Suppressor macrophage (primary cell): ENCODE data around the gene ZFAND3.
A peak's percentile ranks its signal among the peaks of the same experiment; 100 is the strongest.
"Not testable (repeated sequence)": the region's sequence is repeated elsewhere in the genome, so short reads cannot be mapped to it uniquely, and the experiment has no call there.

Experiments used
- DNase-seq, 4 experiments: peaks; one replicate each; pipeline ENCODE4 v3.0.0-alpha.2; 2020 to 2022

ZFAND3 gene

GRCh38 chr6:37974381-37974780 is 154.9 kb downstream of the ZFAND3 start:
- no peak for DNase-seq

GRCh38 chr6:37974943-37975342 is 155.4 kb downstream of the ZFAND3 start:
- DNase-seq = no peak

GRCh38 chr6:37977715-37978114 is 158.2 kb downstream of the ZFAND3 start:
- DNase-seq = no peak

- no peak for DNase-seq
Observed at GRCh38 chr6:37979392-37980221, 160.1 kb downstream of the ZFAND3 start.

GRCh38 chr6:37980222-37980595 is 160.7 kb downstream of the ZFAND3 start:
- no peak for DNase-seq

- no peak for DNase-seq
Observed at GRCh38 chr6:37981626-37982025, 162.1 kb downstream of the ZFAND3 start.

GRCh38 chr6:37982317-37982716 is 162.8 kb downstream of the ZFAND3 start:
- DNase-seq = peak; percentile 15 to 62 (median 34)

GRCh38 chr6:37983720-37984501 is 164.4 kb downstream of the ZFAND3 start:
- no peak for DNase-seq

- DNase-seq = no peak
Observed at GRCh38 chr6:37984578-37984977, 165.1 kb downstream of the ZFAND3 start.

- no peak for DNase-seq
Observed at GRCh38 chr6:37985355-37985754, 165.8 kb downstream of the ZFAND3 start.

GRCh38 chr6:37987018-37987417 is 167.5 kb downstream of the ZFAND3 start:
- DNase-seq = peak in 2 of 4 experiments; percentile 16 to 29

GRCh38 chr6:37987559-37987958 is 168.0 kb downstream of the ZFAND3 start:
- DNase-seq = no peak

GRCh38 chr6:37988127-37988526 is 168.6 kb downstream of the ZFAND3 start:
- DNase-seq = no peak

- DNase-seq = no peak
Observed at GRCh38 chr6:37988696-37989095, 169.2 kb downstream of the ZFAND3 start.

GRCh38 chr6:37990762-37991525 is 171.4 kb downstream of the ZFAND3 start:
- DNase-seq = no peak

- no peak for DNase-seq
Observed at GRCh38 chr6:37992749-37993148, 173.2 kb downstream of the ZFAND3 start.

- DNase-seq = not testable (repeated sequence)
Observed at GRCh38 chr6:37993194-37993593, 173.7 kb downstream of the ZFAND3 start.

- no peak for DNase-seq
Observed at GRCh38 chr6:37993596-37993995, 174.1 kb downstream of the ZFAND3 start.

- no peak for DNase-seq
Observed at GRCh38 chr6:37994223-37994622, 174.7 kb downstream of the ZFAND3 start.

- DNase-seq = no peak
Observed at GRCh38 chr6:37998366-37998765, 178.8 kb downstream of the ZFAND3 start.

GRCh38 chr6:38001386-38001785 is 181.9 kb downstream of the ZFAND3 start:
- no peak for DNase-seq

GRCh38 chr6:38004908-38005307 is 185.4 kb downstream of the ZFAND3 start:
- no peak for DNase-seq

- no peak for DNase-seq
Observed at GRCh38 chr6:38011937-38012336, 192.4 kb downstream of the ZFAND3 start.
